Measurements from ENCODE around the gene THSD4. TPM values are rescaled to one million over a fixed set of nuclear protein-coding genes. Genes with fewer than 3 reads are reported as not detected.

Gene THSD4
- total and polyA plus RNA-seq, 2 of the 4 experiments (the other 2 are of a cell fraction), result 25.5 to 31.1 TPM

- Histone ChIP-seq H2AK5ac (ENCODE audit: low read depth, low read length) (no peak overlapping the region), H3K4me2 (ENCODE audit: low read depth, low read length) (no peak overlapping the region), H3K27me3 (ENCODE audit: control insufficient read depth, insufficient read depth, low read length) (no peaks in the 10 kb centered on the region), H3K4ac (ENCODE audit: low read depth, low read length) (no peak overlapping the region), H2BK15ac (ENCODE audit: low read depth, low read length) (no peak overlapping the region), H2BK5ac (ENCODE audit: low read depth, low read length, poor library complexity, severe bottlenecking) (no peak overlapping the region), H4K8ac (ENCODE audit: low read depth in 2 of 2, low read length in 2 of 2) (no peak overlapping the region), H2AK9ac (replicated peaks; ENCODE audit: low read depth, low read length, poor library complexity) (no peak overlapping the region), H2AFZ (replicated peaks; ENCODE audit: low read length, poor library complexity) (no peak overlapping the region), H3K79me1 (ENCODE audit: low read depth in 1 of 2, low read length in 2 of 2) (peaks cover 13 to 41% of the 10 kb centered on the region in 2 experiments), H3K27ac (ENCODE audit: insufficient read depth, low read length) (no peak overlapping the region), H4K5ac (ENCODE audit: low read depth, low read length) (no peak overlapping the region), H4K20me1 (ENCODE audit: insufficient read depth, low read length) (no peaks in the 10 kb centered on the region), H3K9me3 (ENCODE audit: control insufficient read depth, insufficient read depth, low read length) (no peaks in the 10 kb centered on the region), H3K56ac (ENCODE audit: extremely low read depth, insufficient read depth, low read length) (no peak overlapping the region), H3K9me1 (ENCODE audit: insufficient read depth, low read length) (no peaks in the 10 kb centered on the region; the same call in 1 of the 2 replicates), H3K4me1 (ENCODE audit: control insufficient read depth, insufficient read depth, low read length) (no peaks in the 10 kb centered on the region), H3K36me3 (ENCODE audit: control insufficient read depth, insufficient read depth, low read length) (peaks cover 8% of the 10 kb centered on the region), H3K23ac (ENCODE audit: low read depth, low read length) (no peak overlapping the region), H2BK20ac (ENCODE audit: low read depth, low read length) (no peak overlapping the region), H3K18ac (ENCODE audit: low read depth, low read length) (no peak overlapping the region), H3K9ac (ENCODE audit: low read depth, low read length) (no peak overlapping the region), H2BK120ac (ENCODE audit: low read depth, low read length) (no peak overlapping the region), H4K91ac (ENCODE audit: insufficient read depth, low read depth, low read length) (no peak overlapping the region), H3K14ac (replicated peaks; ENCODE audit: low read depth, low read length) (no peak overlapping the region), H3K4me3 (ENCODE audit: insufficient read depth, low read depth, low read length) (no peak overlapping the region)
- dilution Hi-C loops (cut with HindIII; ENCODE audit: low sequenced_read_pairs, unreplicated experiment) (no loop called here), in situ Hi-C loops (cut with MboI; ENCODE audit: low sequenced_read_pairs) (no loop called here), intact Hi-C loops (cut with micrococcal nuclease) (no loop called here)
- CTCF ChIA-PET, result interaction anchor here (1.1 kb wide), 1 partner anchor 37 kb away, joined by 4 read pairs; no protein-coding TSS in a partner anchor
- no CpG with 5 or more reads among the region's 10 CpGs for WGBS, 2 experiments (ENCODE audit: extremely low coverage in 2 of 2, insufficient read length in 1 of 2)
- DNase-seq (no peak), ATAC-seq (ENCODE audit: low read depth) (no peak)
- no TSS peak for BruUV-seq (replicated peaks)
- POLR2A ChIA-PET (ENCODE audit: unreplicated experiment), result no interaction called here
- TF ChIP-seq MAZ (IDR thresholded peaks at IDR 0.05; ENCODE audit: borderline replicate concordance, low read depth, low read length), result no peak
- TF ChIP-seq MAFK (IDR thresholded peaks at IDR 0.05; ENCODE audit: low read depth, low read length), result no peak
- TF ChIP-seq RCOR1 (IDR thresholded peaks at IDR 0.05; ENCODE audit: insufficient replicate concordance, low read length), result no peak
- no peak for TF ChIP-seq POLR2A (IDR thresholded peaks at IDR 0.05; ENCODE audit: low read depth, low read length)
- no peak for TF ChIP-seq MXI1 (IDR thresholded peaks at IDR 0.05; ENCODE audit: borderline replicate concordance, low read depth, low read length)
- no peak for TF ChIP-seq CEBPB (IDR thresholded peaks at IDR 0.05; ENCODE audit: low read depth, low read length)
- no peak for TF ChIP-seq RAD21 (IDR thresholded peaks at IDR 0.05; ENCODE audit: low read length)
- TF ChIP-seq USF2 (IDR thresholded peaks at IDR 0.05; ENCODE audit: low read depth, low read length), result no peak
- TF ChIP-seq SMC3 (IDR thresholded peaks at IDR 0.05; ENCODE audit: low read depth, low read length), result no peak
- no peak for TF ChIP-seq CHD1 (IDR thresholded peaks at IDR 0.05; ENCODE audit: low read depth, low read length)
- TF ChIP-seq BHLHE40 (IDR thresholded peaks at IDR 0.05; ENCODE audit: low read depth, low read length), result no peak
- TF ChIP-seq RFX5 (IDR thresholded peaks at IDR 0.05; ENCODE audit: low read depth, low read length), result no peak
- no peak for TF ChIP-seq ELK1 (IDR thresholded peaks at IDR 0.05; ENCODE audit: borderline replicate concordance, low read depth, low read length)
- no peak for TF ChIP-seq FOS (IDR thresholded peaks at IDR 0.05; ENCODE audit: low read depth, low read length)
- TF ChIP-seq NFE2L2 (IDR thresholded peaks at IDR 0.05; ENCODE audit: low read depth, low read length), result no peak
These were observed 28.4 kb downstream of the THSD4 start for GRCh38 chr15:71143373-71144310.

All from IMR-90 (cell line).